ENCODE measurements around the gene GPR171. TPM values are rescaled to one million over a fixed set of nuclear protein-coding genes. Genes with fewer than 3 reads are reported as not detected.

Gene GPR171
- total RNA-seq, 1 donor from 2014 or later: not detected

GRCh38 chr3:151224268-151224866 is 21.4 kb upstream of the GPR171 start:
- H3K36me3 Mint-ChIP-seq (ENCODE audit: low read depth): no peaks in the 10 kb centered on the region
- H3K9me3 Mint-ChIP-seq (ENCODE audit: low read depth): peaks cover 9% of the 10 kb centered on the region
- DNase-seq (ENCODE audit: low spot score): no peak
- TF ChIP-seq, protein P1, sequence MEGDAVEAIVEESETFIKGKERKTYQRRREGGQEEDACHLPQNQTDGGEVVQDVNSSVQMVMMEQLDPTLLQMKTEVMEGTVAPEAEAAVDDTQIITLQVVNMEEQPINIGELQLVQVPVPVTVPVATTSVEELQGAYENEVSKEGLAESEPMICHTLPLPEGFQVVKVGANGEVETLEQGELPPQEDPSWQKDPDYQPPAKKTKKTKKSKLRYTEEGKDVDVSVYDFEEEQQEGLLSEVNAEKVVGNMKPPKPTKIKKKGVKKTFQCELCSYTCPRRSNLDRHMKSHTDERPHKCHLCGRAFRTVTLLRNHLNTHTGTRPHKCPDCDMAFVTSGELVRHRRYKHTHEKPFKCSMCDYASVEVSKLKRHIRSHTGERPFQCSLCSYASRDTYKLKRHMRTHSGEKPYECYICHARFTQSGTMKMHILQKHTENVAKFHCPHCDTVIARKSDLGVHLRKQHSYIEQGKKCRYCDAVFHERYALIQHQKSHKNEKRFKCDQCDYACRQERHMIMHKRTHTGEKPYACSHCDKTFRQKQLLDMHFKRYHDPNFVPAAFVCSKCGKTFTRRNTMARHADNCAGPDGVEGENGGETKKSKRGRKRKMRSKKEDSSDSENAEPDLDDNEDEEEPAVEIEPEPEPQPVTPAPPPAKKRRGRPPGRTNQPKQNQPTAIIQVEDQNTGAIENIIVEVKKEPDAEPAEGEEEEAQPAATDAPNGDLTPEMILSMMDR (IDR thresholded peaks at IDR 0.05): no peak
- no peak overlapping the region for H3K4me3 Mint-ChIP-seq (ENCODE audit: unreplicated experiment)
- H3K27me3 Mint-ChIP-seq (ENCODE audit: low read depth): no peaks in the 10 kb centered on the region
- peaks cover 41% of the 10 kb centered on the region for H3K4me1 Mint-ChIP-seq (ENCODE audit: low read depth)
- H3K27ac Mint-ChIP-seq (ENCODE audit: unreplicated experiment): peak overlapping the region; percentile 1

DNA sequence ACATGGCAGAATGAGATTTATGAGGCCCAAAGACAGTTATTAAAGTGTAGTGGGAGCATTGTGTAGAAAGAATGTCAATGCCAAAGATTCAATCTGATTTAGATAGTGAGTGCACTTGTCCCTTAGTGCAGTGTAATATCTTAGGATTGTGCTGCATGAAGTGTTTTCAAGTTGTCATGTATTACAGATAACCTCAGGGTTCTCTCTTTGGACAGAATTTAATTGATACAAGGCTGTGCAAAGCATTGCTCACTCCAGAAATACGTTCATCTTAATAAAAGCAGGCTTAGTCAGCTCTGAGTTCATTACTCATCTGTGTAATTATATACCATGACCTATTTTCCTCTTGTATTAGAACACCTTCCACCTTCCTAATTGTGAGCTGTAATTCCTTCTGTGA is 16.0 kb upstream of the GPR171 start:
- H3K27ac Mint-ChIP-seq (ENCODE audit: unreplicated experiment): no peak overlapping the region

GRCh38 chr3:151218136-151218535 is 15.1 kb upstream of the GPR171 start:
- H3K27me3 Mint-ChIP-seq (ENCODE audit: low read depth): no peaks in the 10 kb centered on the region
- H3K9me3 Mint-ChIP-seq (ENCODE audit: low read depth): peaks cover 9% of the 10 kb centered on the region
- no peak overlapping the region for H3K27ac Mint-ChIP-seq (ENCODE audit: unreplicated experiment)
- TF ChIP-seq, protein P1 (IDR thresholded peaks at IDR 0.05): no peak
- no peak overlapping the region for H3K4me3 Mint-ChIP-seq (ENCODE audit: unreplicated experiment)
- DNase-seq (ENCODE audit: low spot score): no peak
- no peaks in the 10 kb centered on the region for H3K36me3 Mint-ChIP-seq (ENCODE audit: low read depth)
- H3K4me1 Mint-ChIP-seq (ENCODE audit: low read depth): peaks cover 39% of the 10 kb centered on the region

More for the DNA sequence above, 16.0 kb upstream of the GPR171 start:
- peaks cover 39% of the 10 kb centered on the region for H3K4me1 Mint-ChIP-seq (ENCODE audit: low read depth)
- TF ChIP-seq, protein P1 (IDR thresholded peaks at IDR 0.05): no peak
- no peaks in the 10 kb centered on the region for H3K36me3 Mint-ChIP-seq (ENCODE audit: low read depth)
- H3K9me3 Mint-ChIP-seq (ENCODE audit: low read depth): peaks cover 9% of the 10 kb centered on the region
- no peaks in the 10 kb centered on the region for H3K27me3 Mint-ChIP-seq (ENCODE audit: low read depth)
- DNase-seq (ENCODE audit: low spot score): no peak
- H3K4me3 Mint-ChIP-seq (ENCODE audit: unreplicated experiment): no peak overlapping the region

GRCh38 chr3:151216641-151217607 is 13.9 kb upstream of the GPR171 start:
- Mint-ChIP-seq H3K27me3 (ENCODE audit: low read depth) (no peaks in the 10 kb centered on the region), H3K4me3 (ENCODE audit: unreplicated experiment) (no peak overlapping the region), H3K4me1 (ENCODE audit: low read depth) (peaks cover 39% of the 10 kb centered on the region), H3K36me3 (ENCODE audit: low read depth) (no peaks in the 10 kb centered on the region), H3K27ac (ENCODE audit: unreplicated experiment) (peak overlapping the region; percentile 77), H3K9me3 (ENCODE audit: low read depth) (peaks cover 8% of the 10 kb centered on the region)
- DNase-seq (ENCODE audit: low spot score): no peak
- TF ChIP-seq, protein P1 (IDR thresholded peaks at IDR 0.05): no peak

DNA sequence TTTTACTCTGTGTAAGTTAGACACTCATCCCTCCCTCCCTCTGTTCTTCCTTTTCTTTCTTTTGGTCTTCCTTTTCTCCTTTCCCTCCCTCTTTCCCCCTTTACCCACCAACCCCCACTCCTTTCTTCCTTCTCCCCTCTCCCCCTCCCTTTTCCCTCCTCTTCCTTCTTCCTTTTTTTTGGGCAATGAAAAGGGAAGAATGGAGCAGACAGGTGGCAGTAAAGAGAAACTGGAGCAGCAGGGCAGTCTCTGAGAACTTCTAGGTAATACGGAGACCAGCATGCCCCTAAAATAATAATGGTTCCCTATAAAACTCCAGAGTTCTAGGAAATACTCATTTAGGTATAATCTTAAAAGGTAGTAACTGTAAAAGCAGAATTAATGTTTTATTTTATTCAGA is 11.4 kb upstream of the GPR171 start:
- Mint-ChIP-seq H3K4me3 (ENCODE audit: unreplicated experiment) (no peak overlapping the region), H3K36me3 (ENCODE audit: low read depth) (no peaks in the 10 kb centered on the region), H3K4me1 (ENCODE audit: low read depth) (peaks cover 48% of the 10 kb centered on the region), H3K27me3 (ENCODE audit: low read depth) (no peaks in the 10 kb centered on the region), H3K27ac (ENCODE audit: unreplicated experiment) (no peak overlapping the region), H3K9me3 (ENCODE audit: low read depth) (no peaks in the 10 kb centered on the region)
- DNase-seq (ENCODE audit: low spot score): no peak
- TF ChIP-seq, protein P1 (IDR thresholded peaks at IDR 0.05): no peak

Measured in chondrocyte (in vitro differentiated cells).